DMS153 (cell line): Measurements from ENCODE around the gene TECTA.
"Not testable (repeated sequence)": the region's sequence is repeated elsewhere in the genome, so short reads cannot be mapped to it uniquely, and the experiment has no call there.

Experiments used
- DNase-seq: peaks from one replicate; lab custom pipeline; 2025; lab: John Stamatoyannopoulos, UW

The TECTA gene

DNA sequence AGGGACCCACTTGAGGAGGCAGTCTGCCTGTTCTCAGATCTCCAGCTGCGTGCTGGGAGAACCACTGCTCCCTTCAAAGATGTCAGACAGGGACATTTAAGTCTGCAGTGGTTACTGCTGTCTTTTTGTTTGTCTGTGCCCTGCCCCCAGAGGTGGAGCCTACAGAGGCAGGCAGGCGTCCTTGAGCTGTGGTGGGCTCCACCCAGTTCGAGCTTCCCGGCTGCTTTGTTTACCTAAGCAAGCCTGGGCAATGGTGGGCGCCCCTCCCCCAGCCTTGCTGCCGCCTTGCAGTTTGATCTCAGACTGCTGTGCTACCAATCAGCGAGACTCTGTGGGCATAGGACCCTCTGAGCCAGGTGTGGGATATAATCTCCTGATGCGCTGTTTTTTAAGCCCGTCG, 76.6 kb downstream of the TECTA start:
- DNase-seq: not testable (repeated sequence)

DNA sequence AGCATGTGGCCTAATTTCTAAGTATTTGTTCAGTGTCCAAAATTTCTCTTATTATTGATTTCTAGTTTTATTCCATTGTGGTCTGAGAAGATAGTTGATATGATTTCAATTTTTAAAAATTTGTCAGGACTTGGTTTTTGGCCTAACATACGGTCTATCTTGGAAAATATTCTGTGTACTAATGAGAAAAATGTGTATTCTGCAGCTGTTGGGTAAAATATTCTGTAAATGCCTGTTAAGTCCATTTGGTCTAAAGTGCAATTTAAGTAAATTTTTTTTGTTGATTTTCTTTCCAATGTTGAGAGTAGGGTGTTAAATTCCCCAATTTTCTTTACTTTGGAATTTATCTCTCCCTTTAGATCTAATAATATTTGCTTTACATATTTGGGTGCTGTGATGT, 78.3 kb downstream of the TECTA start:
- no peak for DNase-seq

DNA sequence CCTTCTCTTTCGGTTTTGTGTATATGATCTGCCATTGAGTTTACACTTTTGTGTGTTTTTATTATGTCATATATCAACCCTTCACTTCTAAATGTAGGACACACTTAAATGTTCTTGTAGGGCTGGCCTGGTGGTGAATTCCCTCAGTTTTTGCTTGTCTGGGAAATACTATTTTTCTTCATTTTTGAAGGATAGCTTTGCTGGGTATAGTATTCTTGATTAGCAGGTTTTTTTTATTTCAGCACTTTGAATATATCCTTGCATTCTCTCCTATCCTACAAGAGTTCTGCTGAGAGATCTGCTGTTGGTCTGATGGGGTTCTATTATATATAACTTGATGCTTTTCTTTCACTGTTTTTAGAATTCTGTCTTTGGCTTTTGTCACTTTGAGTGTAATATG, 79.1 kb downstream of the TECTA start:
- DNase-seq: no peak

DNA sequence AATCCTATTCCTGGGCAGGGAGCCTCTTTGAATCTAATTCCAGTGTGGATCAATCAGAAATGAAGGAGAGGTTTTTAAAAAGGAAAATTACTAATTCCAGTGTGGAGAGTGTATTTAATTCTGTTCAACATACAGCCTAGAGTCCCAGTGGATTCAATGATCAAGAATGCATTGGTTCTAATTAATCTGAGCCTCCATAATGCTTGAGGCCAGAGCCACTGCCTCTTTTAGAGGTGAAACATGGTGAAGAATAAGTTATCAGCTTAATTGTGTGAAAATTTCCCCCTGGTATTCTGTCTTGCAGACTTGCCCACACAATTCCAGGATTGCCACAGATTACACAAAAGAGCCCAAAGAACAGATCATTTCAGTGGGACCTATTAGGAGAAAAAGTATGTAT, 87.7 kb downstream of the TECTA start:
- no peak for DNase-seq

DNA sequence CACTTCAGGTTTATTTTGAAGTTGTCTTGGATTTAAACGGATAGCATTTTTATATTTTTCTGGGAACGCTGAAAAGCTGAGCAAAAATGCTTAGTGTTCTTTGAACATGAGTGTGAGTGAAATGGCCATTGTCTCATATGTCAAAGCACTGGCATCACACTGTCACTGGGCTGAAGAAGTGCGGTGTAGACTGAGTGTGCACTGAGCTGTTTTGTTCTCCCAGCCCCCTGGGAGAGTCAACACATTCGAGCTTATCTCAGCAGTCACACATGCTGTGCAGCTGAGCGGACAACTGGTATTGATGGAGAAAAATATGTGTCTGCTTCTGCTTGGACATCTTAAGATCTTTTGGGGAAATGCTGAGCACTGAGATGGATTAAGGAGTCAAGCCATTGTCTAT, 90.8 kb downstream of the TECTA start:
- no peak for DNase-seq

DNA sequence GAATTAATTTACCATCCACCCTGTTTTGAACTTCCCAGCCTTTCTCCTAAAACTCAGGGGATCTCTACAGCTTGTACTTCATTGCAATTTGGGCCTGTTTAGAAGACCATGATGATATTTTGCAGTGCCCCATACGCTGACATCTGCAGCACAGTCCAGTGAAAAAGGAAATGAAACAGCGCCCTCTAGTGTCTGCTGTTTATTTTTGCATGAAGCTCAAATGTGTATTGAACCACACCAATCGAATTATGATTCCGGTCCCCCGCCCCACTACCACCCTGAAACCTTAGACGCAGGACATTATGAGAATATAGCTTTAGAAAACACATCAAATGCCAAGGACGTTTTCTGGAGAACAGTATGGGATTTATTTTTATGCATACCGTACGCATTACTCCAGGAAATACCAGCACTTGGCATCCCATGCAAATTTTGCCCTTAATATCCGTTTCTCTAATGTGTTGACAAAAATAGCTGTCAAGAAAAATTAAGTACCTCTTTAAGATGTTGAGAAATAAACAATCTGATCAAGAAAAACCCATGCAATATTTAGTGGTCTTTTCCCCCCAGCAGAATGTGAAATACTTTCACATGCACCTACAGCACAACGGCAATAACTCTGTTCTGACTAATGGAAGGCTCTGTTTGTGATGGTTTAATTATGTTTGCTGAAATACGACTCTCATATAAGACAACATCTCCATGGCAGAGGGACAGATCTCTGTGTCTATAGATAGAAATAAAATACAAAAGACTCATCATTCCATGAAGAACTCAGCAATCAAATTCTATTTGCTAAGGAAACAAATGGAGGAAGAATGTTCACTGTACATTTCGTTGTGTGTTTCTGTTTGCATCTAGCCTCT, 93.9 kb downstream of the TECTA start:
- DNase-seq: peak; percentile 53

DNA sequence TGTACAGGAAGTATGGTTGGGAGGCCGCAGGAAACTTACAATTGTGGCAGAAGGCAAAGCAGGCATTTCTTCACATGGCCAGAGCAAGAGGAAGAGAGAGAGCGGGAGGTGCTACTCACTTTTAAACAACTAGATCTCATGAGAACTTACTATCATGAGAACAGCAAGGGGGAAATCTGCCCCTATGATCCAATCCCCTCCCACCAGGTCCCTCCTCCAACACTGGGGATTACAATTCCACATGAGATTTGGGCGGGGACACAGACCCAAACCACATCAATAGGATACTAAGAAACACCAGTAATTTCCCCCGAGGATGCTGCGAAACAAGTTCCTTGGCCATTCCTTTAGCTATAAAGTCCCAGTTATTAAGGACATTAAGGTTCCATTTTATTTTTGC, 97.4 kb downstream of the TECTA start:
- no peak for DNase-seq

DNA sequence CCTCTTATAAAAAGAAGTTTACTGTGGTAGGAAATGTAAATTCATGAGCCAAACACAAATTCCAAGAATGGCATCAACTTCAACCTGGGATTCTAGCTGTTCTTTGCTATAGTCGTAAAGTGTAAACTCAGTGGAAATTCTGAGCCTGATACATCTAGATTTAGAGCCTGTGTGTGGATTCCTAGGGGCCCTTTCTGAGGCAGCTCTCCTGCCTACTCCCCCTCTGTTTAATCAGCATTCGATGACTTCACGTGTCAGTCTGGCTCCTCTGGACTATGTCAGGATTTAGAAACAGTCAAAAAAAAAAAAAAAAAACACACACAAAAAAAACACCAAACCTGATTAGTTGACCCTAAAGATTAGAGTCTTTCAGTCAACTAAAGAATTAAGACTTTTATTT, 98.5 kb downstream of the TECTA start:
- DNase-seq: no peak

DNA sequence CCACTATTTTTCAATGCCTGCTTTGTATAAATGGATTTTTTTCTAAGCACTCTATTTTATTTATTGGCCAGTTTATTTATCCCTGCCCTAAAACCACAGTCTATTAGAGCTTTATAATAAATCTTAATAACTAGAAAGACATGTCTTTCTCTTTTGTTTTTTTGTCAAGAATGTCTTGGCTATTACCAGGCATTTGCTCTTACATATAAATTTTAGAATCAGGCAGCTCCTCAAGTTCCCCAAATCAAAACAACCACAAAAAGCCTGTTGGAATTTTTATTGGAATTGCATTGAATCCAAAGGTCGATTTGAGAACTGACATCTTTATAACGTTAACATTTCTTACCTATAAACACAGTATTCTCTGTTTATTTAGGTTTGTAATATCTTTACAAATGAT, 105.8 kb downstream of the TECTA start:
- DNase-seq: no peak

DNA sequence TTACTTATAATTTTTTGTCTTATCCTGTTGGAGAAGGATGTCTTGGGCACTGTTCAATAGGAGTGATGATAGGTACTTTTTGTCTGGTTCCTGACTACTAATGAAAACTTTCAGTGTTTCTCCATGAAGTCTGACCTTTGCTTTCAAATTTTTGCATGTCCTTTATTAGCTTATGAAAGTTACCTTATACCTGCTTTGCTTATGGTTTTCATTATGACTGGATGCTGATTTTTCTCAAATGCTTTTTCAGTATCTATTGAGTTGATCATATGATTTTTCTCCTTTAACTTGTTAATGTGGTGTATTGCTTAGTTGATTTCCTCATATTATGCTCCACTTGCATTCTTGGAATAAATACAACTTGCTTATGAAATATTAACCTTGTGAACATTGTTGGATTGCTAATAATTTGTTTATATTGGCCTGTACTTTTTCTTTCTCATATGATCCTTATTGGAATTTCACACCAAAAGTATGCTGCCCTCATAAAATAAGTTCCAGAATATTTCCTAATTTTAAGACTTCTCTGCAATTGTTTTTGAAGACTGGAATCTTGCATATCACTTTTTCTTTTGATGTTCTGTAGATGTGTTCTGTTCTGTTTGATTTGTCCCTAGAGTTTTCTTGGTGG, 106.6 kb downstream of the TECTA start:
- no peak for DNase-seq

DNA sequence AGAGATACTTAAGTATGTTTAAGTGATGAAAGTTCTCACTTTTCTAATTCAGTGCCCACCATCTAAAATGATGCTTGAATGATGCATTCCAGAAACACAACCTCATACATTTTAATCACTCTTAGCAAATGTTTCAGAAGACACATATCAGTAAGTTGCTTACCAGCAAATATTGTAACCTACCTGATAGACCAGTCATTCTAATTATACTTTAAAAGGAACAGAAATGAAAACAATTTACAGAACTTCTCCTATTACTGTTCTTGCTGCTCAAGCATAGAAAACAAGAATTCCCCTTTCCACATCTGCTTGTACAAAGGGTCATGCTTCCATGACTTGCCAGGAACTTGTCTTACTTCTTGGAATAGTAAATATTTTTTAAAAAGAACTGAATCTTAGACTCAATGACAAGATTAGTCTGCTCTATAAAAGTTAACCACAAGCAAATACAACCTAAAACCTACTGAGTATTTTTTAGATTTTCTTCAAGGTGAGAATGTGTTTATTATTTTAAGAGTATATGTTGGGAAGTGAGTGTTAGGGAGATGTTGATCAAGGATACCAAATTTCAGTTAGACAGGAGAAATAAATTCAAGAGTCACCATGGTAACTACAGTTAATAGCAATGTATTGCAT, 109.5 kb downstream of the TECTA start:
- no peak for DNase-seq

DNA sequence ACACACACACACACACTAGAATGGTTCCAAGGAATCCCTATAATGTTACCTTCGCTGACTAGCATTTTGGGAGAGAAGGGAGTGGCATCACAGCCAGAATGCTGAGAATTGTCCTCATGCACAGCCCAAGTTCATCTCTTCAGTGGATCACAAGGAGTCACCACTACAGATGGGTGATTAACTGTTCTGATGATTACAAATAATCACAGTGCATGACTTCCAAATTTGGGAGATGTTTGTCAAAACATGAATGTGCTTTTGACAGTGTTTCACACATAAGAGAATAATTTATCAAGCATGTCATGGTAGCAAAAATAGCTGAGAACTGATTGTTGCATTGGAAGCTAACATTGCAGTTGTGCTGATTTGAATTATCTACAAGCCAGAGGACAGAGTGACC, 110.6 kb downstream of the TECTA start:
- DNase-seq: no peak

DNA sequence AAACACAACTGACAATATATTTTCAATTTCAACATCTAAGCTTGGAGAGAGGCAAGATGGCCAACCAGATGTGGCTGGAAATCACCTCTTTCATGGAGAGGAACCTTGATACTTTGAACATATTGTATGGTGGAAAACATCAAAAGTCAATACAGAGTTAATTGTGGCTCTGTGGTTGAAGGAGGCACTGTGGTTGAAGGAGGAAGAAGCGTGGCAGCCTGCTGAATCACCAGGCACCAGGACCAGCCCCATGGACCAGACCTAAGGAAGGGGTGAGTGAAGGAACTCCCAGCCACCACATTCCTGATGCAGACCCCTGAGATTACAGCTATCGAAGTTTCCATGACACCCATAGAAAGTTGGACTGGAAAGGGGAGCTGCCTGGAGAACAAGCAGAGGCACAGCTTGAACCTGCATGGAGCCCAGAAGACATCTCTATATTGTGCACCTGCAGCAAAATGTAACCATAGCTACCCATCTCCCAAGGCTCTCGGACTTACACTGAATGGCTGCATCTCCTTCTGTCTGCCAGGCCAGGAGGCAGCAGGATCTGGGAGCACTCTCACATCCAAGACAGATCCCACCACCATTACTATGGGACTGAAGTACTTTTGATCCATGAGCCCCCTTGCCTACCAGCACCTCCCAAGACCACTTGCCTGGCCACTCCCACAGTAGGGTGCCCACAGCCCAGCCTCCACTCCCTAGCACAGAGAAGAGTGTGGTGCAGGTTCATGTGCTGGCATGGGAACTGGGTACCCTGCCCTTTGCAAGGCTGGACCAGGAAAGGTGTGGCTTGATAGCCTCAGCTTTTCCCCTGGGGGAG, 111.7 kb downstream of the TECTA start:
- DNase-seq: no peak

DNA sequence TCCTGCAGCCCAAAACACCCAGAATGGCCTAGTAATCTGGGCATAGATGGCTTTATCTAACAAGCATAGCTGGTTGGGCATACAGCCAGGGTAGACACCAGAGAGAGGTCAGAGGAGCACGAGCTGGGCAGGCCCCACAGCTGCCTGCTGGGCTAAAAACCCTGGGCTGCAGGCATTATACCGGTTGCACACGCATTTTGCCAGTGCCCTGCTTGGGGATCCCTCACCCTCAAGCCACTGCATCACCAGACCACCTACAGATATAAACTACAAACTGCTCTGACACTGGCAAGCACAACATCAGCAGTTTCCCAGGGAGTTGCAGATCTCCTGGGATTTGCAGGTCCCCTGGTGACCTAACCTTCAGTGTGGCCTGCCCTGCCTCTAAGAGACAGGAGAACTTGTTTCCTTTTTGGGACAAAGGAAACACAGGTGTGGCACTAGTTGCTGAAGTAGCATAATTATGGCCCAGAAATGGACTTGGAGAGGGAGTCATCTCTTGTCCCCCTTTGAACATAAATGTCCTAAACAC, 112.4 kb downstream of the TECTA start:
- DNase-seq: no peak

DNA sequence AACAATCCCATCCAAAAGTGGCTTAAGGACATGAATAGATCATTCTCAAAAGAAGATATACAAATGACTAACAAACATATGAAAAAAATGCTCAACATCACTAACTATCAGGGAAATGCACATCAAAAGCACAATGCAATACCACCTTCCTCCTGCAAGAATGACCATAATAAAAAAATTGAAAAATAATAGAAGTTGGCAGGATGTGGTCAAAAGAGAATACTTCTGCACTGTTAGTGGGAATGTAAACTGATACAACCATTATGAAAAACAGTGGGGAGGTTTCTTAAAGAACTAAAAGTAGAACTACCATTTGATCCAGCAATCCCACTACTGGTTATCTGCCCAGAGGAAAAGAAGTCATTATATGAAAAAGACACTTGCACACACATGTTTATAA, 113.8 kb downstream of the TECTA start:
- DNase-seq: no peak

DNA sequence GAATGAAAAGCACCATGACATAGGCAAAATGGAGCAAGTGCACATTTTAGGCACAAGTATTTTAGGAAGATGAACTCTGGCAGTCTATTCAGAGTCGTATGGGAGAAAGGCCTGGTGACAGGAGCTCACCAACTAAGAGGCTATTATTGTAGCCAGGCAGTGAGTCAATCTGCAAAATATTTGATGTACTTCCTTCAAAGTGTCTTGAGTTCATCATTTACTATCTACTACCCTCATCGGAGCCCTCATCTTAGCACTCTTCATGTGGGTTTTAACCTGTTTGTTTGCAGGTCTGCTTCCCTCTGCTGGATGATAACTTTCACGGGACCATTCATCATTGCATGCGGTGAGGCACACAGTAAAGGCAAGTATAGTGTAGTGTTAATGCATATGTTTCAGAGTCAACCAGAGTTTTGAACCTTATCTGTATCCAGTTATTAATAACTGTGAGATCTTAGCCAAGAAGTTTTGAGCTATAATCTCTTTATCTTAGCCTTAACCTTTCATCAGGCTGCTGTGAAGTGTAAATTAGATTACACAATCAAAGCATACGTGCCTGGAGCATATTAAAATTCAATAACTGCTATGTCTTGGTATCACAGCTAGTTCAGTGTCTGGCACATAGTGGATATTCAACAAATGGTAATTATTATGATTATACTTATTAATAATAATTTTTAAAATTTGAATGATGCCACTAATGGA, 120.6 kb downstream of the TECTA start:
- no peak for DNase-seq

DNA sequence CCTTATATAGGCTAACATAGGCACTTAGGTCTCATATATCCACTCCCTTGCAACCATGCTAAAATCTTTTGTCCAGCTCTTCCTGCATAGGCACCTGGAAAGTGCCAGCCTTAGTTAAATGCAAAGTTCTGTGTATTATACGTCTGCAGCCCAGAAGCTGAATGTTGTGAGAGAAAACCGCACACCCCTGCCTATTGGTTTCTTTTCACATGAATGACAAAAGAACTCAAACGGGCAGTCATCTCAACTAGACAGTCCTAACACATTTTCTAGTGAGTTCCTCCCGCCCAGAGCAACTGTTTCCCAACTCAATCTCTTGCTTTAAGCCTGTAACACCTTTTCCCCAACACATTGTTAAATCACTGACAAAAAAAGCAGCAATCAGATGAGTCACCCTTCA, 122.1 kb downstream of the TECTA start:
- DNase-seq: no peak

DNA sequence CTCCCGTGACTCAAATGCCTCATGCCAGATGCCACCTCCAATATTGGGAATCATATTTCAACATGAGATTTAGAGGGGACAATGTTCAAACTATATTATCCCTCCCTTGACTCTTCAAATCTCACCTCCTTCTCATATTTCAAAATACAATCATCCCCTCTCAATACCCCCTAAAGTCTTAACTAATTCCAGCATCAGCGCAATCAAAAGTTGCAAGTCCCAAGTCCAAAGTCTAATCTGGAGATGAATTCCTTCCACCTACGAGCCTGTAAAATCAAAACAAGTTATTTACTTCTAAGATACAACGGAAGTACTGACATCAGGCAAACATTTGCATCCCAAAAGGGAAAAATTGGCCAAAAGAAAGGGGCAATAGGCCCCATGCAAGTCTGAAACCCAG, 124.3 kb downstream of the TECTA start:
- DNase-seq: no peak

DNA sequence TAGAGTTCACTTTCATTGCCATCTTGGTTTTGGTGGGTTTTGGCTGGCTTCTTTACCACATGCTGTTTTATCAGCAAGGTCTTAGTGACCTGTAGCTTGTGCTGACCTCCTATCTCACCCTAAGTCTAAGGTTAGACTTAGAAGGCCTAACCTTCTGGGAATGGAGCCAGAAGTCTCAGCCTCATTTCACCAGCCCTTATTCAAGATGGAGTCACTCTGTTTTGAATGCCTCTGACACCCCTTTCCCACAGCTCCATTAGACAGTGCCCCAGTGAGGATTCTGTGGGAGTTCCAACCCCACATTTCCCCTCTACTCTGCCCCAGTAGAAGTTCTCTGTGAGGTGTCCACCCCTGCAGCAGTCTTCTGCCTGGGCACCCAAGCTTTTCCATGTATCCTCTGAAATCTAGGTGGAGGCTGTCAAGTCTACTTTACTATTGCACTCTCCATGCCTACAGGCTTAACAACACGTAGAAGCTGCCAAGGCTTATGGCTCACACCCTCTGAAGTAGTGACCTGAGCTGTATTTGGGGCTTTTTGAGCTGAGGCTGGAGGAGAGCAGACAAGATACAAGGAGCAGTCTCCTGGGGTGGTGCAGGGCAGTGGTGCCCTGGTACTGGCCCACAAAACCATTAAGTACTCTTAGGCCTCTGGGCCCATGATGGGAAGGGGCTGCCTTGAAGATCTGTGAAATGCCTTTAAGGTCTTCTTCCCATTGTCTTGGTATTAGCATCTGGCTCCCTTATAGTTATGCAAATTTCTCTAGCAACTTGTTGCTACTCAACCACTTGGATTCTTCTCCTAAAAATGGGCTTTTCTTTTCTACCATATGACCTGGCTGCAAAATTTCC, 125.6 kb downstream of the TECTA start:
- DNase-seq: no peak

DNA sequence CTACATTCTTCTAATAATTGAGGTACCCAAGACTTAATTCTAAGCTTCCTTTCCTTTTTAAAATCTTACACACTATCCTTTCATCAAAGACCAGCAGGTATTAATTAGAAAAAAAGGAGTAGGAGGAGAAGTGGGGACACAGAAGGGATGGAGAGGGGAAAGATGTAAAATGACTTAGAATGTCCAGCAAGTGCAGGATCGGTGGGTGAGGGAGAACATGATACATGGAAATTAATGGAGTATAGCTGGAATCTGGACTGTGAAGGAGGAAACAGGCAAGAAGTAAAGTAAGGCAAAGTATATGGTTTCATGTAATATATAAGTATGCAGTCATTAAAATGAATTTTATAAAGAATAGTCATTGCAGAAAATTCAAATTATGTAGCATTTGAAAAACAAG, 127.8 kb downstream of the TECTA start:
- DNase-seq: no peak
